Left forelimb (tissue), 1 donor: ENCODE results near the gene GALR2.

Source experiments
- DNase-seq: peaks from one replicate; pipeline ENCODE4 v3.0.0-alpha.2; 2018; ENCODE audit warnings: low spot score

GALR2 gene

GRCh38 chr17:76079956-76080767, 5.6 kb downstream of the GALR2 start:
- peak; percentile 66 for DNase-seq

GRCh38 chr17:76080768-76081287, 6.2 kb downstream of the GALR2 start:
- no peak for DNase-seq

GRCh38 chr17:76081295-76082210, 7.0 kb downstream of the GALR2 start:
- no peak for DNase-seq

- DNase-seq = peak; percentile 68
Observed at GRCh38 chr17:76082326-76083251, 8.0 kb downstream of the GALR2 start.

GRCh38 chr17:76083536-76084182, 9.1 kb downstream of the GALR2 start:
- peak; percentile 60 for DNase-seq

GRCh38 chr17:76085066-76085730, 10.6 kb downstream of the GALR2 start:
- DNase-seq = no peak

- DNase-seq = no peak
Observed at GRCh38 chr17:76085731-76086366, 11.3 kb downstream of the GALR2 start.

- DNase-seq = no peak
Observed at GRCh38 chr17:76086384-76086783, 11.8 kb downstream of the GALR2 start.

- DNase-seq = no peak
Observed at GRCh38 chr17:76087531-76087930, 12.9 kb downstream of the GALR2 start.

- DNase-seq = no peak
Observed at GRCh38 chr17:76088041-76088867, 13.7 kb downstream of the GALR2 start.

GRCh38 chr17:76088868-76089576, 14.4 kb downstream of the GALR2 start:
- no peak for DNase-seq

- no peak for DNase-seq
Observed at GRCh38 chr17:76089680-76090516, 15.3 kb downstream of the GALR2 start.

- DNase-seq = no peak
Observed at GRCh38 chr17:76090517-76091129, 16.0 kb downstream of the GALR2 start.

GRCh38 chr17:76091526-76092286, 17.1 kb downstream of the GALR2 start:
- DNase-seq = no peak

GRCh38 chr17:76092526-76093413, 18.2 kb downstream of the GALR2 start:
- no peak for DNase-seq
